Activated T-helper 1 cell treated with anti-CD3 and anti-CD28 coated beads, Interleukin-2, amount 50 U/mL, for 16 hours (primary cell): ENCODE measurements around the gene BTF3L4.
"Not testable (repeated sequence)": the region's sequence is repeated elsewhere in the genome, so short reads cannot be mapped to it uniquely, and the experiment has no call there.

Experiments
- DNase-seq, 2 donors: peaks; one replicate each; pipeline ENCODE4 v3.0.0-alpha.2; 2020; ENCODE audit warnings: low read depth in 1 of 2, low spot score in 1 of 2

The BTF3L4 gene

DNA sequence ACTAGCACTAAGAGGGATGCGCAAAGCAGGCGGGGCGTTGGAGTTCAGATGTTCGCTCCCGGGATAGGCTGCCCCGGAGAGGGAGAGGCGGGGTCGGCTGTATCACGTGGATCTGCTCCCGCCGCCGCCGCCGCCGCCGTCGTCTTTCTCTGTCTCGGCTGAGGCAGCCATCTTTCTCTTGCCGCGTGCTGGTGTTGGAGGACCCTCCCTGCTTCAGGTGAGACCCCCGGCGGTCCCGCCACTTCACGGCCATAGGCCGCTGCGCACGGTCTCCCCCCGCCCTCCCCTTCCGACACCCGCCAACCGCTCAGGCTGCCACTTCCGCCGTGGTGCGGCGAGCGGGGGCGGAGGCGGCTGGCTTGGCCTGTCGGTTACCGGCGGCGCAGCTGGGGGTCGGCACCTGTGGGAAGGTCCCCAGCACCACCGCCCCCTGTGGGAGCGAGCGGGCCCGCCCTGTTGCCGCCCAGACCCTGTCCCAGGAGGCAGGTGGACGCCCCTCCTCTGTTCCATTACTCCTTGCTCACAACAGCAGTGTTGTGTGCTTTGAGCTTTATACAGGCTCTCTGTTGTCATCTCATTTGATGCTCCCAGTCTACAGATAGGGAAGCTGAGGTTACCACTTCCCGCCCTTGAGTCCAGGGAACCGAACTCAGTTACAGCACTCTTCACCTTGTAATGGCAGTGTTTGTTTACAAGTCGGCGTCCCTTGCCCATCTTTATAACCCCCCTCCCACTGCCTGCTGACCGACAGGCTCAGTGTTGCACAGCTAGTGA, at the start of gene BTF3L4:
Gene BTF3L4, plus strand, starts transcription at position 133 of the 774 bp plus-strand sequence. CDS start 3,553 bp downstream, outside the sequence.
- DNase-seq, result peak; percentile 84 to 89

DNA sequence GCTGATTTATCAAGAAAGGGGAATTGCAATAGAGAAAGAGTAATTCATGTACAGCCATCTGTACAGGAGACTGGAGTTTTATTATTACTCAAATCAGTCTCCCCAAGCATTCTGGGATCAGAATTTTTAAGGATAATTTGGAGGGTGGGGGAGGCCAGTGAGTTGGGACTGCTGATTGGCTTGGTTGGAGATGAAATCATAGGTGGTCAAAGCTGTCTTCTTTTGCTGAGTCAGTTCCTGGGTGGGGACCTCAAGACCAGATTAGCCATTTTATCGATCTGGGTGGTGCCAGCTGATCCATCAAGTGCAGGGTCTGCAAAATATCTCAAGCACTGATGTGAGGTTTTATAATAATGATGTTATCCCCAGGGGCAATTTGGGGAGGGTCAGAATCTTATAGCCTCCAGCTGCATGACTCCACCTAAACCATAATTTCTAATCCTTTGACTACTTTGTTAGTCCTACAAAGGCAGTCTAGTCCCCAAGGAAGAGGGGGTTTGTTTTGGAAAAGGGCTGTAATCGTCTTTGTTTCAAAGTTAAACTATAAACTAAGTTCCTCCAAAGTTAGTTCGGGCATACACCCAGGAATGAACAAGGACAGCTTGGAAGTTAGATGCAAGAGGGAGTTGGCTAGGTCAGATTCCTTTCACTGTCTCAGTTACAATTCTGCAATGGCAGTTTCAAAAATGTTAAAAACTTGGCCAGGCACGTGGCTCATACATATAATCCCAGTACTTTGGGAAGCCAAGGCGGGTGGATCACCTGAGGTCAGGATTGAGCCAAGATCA, 48.7 kb upstream of the BTF3L4 start:
- DNase-seq, result no peak

DNA sequence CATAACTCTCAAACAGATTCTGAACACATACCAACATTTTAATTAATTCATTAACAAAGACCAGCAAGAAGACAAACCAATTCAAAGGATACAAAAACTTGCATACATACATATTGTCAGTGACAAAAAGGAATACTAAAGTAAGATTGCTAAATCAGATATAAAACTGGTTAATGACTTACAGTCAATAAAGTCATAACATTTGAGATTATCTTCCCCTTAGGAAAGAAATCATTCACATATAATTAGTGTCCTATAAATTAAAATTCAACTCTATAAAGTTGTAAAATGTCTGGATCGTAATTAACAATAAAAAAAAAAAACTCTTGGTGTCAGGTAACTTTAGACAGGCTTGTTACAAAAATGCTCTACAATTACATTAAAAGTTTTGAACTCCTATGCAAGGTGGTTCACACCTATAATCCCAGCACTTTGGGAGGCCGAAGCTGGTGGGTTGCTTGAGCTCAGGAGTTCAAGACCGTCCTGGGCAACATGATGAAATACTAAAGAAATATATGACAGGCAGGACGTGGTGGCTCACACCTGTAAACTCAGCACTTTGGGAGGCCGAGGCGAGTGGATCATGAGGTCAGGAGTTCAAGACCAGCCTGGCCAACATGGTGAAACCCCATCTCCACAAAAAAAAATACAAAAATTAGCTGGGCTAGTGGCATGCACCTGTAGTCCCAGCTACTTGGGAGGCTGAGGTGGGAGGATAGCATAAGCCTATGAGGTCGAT, 47.9 kb upstream of the BTF3L4 start:
- DNase-seq, result no peak

DNA sequence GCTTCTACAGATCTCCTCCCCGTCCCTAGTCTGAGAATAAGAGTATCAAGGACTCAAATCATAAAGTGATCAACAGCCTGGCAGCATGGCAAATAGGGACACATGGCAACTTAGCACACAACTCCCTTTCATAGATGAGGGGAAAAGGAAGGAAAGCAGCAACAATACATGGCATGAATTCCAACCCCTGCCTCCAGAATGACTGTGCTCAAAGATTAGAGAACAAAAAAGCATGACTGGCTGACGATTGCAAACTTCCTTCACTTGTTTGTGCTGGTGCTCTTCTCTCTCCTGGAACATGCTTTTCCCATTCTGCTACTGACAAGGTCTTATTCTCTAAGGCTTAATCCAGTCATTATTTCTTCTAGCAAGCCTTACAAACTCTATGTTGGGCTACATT, 34.0 kb upstream of the BTF3L4 start:
- DNase-seq, result no peak

DNA sequence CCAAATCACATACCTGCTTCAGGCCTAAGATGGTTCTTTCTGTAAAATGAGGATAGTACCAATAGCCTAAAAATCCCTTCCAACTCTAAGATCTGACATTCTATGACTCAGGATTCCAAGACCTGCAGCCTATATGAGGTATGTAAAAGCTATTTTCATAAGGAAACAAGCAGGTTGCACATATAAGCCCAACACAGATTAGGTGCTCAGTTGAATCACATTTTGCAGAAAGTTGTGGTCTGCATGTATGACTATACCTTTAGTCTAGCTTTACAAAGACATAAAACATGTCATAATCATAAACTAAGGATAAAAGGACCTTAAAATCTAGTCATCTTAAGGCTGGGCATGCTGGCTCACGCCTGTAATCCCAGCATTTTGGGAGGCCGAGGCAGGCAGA, 29.8 kb upstream of the BTF3L4 start:
- DNase-seq, result no peak

DNA sequence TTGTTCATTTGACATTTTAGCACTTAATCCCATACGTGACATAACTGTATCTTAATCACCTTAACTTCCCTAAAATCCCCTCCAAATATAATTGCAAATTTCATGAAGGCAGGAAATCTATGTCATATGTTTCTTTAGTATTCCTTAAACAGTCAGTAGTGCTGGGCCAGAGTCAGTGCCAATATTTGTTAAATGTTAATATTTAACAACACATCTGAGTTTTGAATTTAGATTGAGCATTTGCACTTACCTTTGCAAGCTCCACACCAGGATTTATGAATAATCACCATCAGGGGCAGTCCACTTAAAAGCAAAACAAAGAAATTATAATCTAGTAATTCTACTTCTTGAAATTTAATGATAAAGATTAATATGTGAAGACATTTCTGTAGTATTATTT, 27.8 kb upstream of the BTF3L4 start:
- DNase-seq, result no peak

DNA sequence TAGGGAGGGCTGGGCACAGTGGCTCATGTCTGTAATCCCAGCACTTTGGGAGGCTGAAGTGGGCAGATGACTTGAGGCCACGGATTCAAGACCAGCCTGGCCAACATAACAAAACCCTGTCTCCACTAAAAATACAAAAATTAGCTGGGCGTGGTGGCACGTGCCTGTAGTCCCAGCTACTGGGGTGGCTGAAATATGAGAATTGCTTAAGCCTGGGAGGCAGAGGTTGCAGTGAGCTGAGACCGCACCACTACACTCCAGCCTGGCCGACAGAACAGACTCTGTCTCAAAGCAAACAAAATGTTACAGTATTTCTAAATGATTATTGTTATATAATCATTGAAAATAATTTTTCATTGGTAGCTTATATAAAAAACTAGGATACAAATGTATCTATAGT, 27.3 kb upstream of the BTF3L4 start:
- DNase-seq, result not testable (repeated sequence)

DNA sequence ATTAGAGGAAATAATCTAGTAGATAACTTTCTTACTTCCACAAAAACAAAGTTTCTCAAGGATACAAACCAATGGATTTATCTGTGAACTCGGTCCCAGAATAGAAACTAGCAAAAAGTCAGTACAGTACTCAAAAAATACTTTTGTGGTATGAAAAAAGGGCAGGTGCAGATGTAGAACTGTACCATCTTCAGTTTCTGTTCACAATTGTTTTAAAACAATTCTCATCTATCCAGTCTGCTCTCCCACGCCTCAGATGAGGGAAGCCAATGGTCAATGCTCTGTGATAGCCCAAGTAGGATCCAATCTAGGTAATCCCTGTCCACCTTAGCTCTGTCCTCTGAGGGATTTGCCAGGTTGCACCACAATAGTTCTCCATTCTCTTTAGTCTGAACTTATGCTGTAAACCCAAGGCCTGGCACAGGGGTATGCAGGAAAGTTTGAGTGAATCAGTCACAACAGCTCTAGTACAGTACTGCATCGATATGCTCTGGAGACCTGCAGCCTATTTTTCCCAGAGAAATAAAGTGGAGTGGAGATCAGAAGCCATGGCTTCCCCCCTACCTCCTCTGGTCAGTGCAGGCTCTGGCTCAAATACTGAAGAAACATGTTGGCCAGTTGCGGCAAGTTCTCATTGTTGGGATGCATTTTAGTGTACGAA, 23.8 kb upstream of the BTF3L4 start:
- no peak for DNase-seq

DNA sequence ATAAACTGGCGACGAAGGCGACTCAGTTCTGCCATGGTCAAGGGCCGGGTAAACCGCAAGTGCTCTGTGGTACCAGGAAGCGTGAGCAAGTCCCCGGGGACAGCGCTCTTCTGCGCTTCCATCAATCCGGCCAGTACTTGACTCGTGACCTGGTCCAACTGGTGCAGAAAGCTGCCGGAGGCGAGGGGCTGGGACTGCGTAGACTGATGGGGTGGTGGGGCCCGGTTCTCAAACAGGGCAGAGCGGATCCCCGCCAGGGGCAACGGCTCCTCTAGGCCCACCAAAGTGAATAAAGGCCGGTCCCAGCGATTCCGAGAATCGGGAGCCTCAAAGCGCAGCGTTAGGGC, 23.3 kb upstream of the BTF3L4 start:
- DNase-seq, result no peak

DNA sequence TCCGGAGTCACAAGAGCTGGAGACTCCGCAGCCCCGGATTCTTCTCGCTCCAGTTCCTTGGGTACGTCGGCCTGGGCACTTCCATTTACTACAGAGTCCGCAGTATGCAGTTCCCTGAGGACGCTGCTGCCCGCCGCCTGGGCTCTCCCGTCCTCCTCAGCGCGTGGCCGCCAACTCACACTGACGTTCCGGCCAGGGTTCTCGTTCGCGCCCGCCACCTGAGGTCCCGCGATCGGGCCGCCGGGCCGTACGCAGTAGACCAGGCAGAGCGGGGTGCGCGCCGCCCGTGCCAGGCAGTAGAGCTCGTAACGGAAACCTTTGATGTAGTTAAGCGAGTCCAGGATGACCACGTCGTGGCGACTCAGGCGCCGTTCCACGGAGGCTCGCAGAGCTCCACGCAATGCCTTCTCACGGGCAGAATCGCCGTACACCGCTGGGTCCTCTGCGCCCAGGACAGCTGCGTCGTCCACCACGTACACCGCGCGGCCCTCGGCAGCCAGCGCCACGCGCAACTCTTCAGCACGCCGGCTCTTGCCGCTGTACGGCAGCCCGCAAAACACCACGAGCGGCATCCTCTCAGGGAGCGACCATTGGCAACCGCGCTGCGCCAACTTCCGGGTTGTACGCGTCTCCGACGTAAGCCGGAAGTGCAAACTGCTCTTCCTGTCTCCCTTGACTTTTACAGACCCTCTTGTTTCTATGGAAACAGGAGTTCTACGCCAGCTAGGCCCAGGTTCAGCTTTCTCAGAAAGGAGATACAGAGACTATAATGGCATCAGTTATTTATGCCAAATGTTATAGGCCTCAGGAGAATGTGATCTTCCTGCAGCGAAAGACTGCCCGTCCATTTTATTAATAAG, 22.7 kb upstream of the BTF3L4 start, which contains the start of gene KTI12:
Gene KTI12, minus strand, starts transcription at position 621 of the 860 bp plus-strand sequence. Its CDS starts 49 bp downstream, at position 572.
- DNase-seq, result peak; percentile 78 to 80

DNA sequence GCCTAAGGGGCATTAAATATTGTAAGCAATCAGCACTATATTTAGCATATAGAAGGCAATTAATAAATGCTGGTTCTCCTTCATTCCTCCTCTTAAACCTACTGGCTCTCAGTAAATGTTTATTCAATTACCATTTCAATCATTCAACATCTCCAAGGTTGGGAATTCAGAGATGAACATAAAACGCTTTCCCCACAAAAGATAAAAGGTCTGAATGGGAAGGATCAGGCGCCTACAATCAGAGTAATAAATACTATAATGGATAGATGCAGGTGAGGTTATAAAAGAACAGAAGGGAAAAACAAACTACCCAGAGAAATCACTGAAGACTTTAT, 22.1 kb upstream of the BTF3L4 start:
- no peak for DNase-seq

DNA sequence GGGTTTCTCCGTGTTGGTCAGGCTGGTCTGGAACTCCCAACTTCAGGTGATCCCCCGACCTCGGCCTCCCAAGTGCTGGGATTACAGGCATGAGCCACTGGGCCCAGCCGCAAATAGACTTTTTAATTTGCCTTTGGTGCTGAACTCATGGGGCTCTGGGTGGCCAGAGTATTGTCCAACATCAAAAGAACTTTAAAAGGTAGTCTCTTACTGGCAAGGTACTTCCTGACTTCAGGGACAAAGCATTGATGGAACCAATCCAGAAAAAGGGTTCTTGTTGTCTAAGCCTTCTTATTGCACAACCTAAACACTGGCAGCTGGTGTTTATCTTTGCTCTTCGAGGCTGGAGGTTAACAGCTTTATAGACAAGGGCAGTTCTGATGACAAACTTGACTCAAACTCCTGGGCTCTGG, 18.7 kb upstream of the BTF3L4 start:
- no peak for DNase-seq

DNA sequence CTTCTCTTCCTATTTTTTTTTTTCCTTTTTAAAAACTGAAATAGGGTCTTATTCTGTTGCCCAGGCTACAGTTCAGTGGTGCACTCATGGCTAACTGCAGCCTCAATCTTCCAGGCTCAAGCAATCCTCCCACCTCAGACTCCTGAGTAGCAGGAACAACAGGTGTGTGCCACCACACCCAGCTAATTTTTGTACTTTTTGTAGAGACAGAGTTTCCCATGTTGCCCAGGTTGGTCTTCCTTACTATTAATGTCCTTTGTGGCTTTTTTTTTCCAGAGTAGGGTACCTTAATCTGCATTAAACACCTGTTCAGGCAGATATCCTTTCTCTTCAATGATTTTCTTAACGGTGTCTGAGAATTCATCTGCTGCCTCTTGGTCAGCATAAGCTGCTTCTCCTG, 18.2 kb upstream of the BTF3L4 start:
- DNase-seq, result no peak

DNA sequence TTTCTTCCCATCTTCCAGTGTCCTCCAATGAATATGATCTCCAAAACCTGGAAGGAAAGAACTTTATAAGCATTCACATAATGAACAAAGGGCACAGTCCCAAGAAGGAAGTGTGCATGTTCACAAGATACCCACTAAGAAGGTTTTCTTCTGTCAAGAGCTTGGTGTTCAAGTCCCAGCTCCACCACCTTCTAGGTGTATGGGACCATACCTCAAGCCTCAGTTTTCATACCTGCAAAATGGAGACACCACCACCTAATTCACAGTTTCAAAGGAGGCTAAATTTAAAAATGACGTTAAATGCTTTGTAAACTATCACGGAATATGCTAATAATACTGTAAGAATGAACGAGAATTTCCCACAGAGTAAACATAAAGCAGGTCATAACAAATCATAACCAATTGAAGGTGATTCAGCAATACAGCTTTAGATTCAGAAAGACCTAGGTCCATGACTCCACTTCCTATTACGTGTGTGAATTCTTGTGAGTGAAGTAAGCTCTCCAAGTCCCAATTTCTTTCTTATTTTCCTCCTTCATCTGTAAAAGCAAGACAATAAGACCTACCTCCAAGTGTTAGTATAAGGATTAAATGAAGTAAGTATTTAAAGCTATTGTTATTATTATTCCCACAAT, 14.4 kb upstream of the BTF3L4 start:
- no peak for DNase-seq

DNA sequence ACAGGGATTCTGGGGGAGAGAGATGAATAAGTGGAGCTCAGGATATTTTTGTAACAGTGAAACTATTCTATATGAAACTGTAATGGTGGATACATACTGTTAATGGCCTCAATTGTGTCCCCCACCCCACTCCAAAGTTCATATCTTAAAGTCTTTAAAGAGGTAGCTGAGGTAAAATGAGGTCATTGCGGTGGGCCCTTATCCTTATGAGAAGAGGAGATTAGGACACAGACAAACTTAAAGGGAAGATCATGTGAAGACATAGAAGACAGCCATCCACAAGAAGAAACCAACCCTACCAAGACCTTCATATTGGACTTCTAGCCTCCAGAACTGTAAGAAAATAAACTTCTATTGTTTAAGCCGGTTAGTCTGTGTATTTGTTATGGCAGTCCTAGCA, 10.9 kb upstream of the BTF3L4 start:
- DNase-seq, result no peak

DNA sequence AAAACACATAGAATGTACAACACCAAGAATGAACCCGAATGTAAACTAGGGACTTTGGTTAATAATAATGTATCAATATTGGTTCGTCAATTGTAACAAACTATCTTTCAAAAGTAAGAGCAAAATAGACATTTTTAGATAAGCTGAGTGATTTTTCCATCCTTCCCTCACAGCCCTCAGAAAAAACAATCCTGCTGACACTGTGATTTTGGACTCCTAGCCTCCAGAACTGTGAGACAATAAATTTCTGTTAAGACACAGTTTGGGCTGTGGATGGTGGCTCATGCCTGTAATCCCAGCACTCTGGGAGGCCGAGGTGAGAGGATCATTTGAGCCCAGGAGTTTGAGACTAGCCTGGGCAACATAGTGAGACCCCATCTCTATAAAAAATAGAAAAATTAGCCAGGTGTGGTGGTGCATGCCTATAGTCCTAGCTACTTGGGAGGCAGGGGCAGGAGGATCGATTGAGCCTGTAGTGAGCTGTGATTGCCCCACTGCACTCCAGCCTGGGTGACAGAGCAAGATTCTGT, 10.4 kb upstream of the BTF3L4 start:
- not testable (repeated sequence) for DNase-seq

DNA sequence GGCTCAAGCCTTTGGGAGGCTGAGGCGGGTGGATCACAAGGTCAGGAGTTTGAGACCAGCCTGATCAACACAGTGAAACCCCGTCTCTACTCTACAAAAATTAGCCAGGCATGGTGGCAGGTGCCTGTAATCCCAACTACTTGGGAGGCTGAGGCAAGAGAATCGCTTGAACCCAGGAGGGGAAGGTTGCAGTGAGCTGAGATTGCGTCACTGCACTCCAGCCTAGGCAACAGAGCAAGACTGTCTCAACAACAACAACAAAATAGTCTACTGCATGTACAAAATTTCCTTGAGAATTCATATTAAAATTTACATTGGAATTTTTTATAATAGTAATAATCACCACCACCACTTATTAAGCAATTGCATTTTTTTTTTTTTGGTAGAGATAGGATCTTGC, 6.8 kb upstream of the BTF3L4 start:
- not testable (repeated sequence) for DNase-seq

DNA sequence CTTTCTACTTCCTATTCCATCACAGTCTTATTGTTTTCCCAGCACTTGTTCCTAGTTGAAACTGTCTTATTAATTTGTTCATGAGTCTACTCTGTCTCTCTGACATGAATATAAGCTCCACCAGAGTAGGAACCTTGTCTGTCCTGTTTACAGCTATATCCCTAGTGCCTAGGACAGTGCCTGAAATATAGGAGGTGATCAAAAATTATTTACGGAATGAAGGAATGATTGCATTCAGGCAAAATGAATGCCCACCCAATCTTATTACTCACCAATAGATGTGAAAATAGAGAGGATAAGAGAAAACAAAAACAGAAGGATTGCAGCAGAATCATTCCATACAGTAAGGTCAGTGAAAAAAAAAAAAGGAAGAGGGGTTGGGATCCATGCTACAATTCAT, 2.2 kb upstream of the BTF3L4 start:
- no peak for DNase-seq

DNA sequence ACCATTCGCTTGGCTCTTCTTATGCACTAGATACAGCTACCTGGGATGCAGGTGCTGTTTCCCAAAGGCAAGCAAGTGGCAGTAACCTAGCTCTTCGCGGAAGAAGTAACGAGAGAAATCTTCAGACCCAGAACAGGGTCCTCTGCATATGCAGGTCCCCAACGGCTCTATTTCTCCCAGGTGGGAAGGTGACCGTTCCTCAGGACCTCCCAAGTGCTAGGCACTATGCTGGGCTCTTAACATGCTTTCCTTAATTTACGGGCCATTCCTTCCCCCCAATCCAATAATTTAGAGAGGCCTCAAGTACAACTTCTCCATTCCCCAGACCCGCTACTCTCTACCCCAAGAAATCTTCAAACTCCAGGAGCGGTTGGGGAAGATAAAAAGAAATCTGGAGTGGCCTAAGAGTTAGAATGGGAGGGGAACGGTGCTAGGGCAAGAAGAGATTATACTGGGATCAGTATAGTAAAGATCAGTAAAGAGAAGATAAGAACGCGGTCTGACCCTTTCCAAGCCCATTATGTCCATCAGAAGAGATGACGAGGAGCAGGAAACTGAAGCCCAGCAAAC, 1.5 kb upstream of the BTF3L4 start:
- no peak for DNase-seq
